ENCODE data around the gene DCXR. TPM values are rescaled to one million over a fixed set of nuclear protein-coding genes. Genes with fewer than 3 reads are reported as not detected.
A peak's percentile ranks its signal among the peaks of the same experiment; 100 is the strongest.

Gene DCXR
- total and polyA plus RNA-seq, 2 of the 13 experiments (the other 11 are each of a cell fraction or from before 2014, with no cell fraction given) = 287 to 311 TPM

- TF ChIP-seq ZNF740 (CRISPR knock-in tag; IDR thresholded peaks at IDR 0.05) (no peak; the same call in 1 of the 2 replicates), RNF219 (CRISPR knock-in tag; IDR thresholded peaks at IDR 0.05) (peak; percentile 73; the same call in 1 of the 2 replicates), SNRNP70 (IDR thresholded peaks at IDR 0.05; ENCODE audit: low read depth, low read length) (no peak), ZNF564 (CRISPR knock-in tag; IDR thresholded peaks at IDR 0.05) (0 out of 2 replicates have a peak, but pooled peaks have one; percentile 58), KLF12 (CRISPR knock-in tag; IDR thresholded peaks at IDR 0.05; ENCODE audit: borderline replicate concordance) (0 out of 2 replicates have a peak, but pooled peaks have one; percentile 61), ARNT (IDR thresholded peaks at IDR 0.05) (no peak), ZNF362 (CRISPR knock-in tag; IDR thresholded peaks at IDR 0.05; ENCODE audit: borderline replicate concordance) (0 out of 2 replicates have a peak, but pooled peaks have one; percentile 38), LCORL (IDR thresholded peaks at IDR 0.05) (no peak), LCORL (CRISPR knock-in tag; IDR thresholded peaks at IDR 0.05) (peak; percentile 95), GPBP1L1 (CRISPR knock-in tag; IDR thresholded peaks at IDR 0.05) (no peak), MAZ (IDR thresholded peaks at IDR 0.05; ENCODE audit: borderline replicate concordance, low read depth, low read length) (peak; percentile 85), MAZ (CRISPR knock-in tag; IDR thresholded peaks at IDR 0.05; ENCODE audit: low read depth) (peak; percentile 88), TRIM24 (CRISPR knock-in tag; IDR thresholded peaks at IDR 0.05) (no peak), TAF15 (IDR thresholded peaks at IDR 0.05; ENCODE audit: low read depth, low read length, poor library complexity, severe bottlenecking) (peak; percentile 75), ZNF724P (CRISPR knock-in tag; IDR thresholded peaks at IDR 0.05; ENCODE audit: borderline replicate concordance) (peak; percentile 67; the same call in 1 of the 2 replicates), RFX5 (IDR thresholded peaks at IDR 0.05; ENCODE audit: low read depth, low read length) (no peak), DBP (CRISPR knock-in tag; IDR thresholded peaks at IDR 0.05; ENCODE audit: not compliant biosample characterization) (peak; percentile 51), NFE2 (CRISPR knock-in tag; IDR thresholded peaks at IDR 0.05) (no peak; the same call in 1 of the 2 replicates), ZNF513 (CRISPR knock-in tag; conservative IDR thresholded peaks at IDR 0.05) (no peak)
Measured at GRCh38 chr17:82003411-82004381, 33.8 kb downstream of the DCXR start (continued).
